ENCODE data around the gene DOCK10.

Gene DOCK10

DNA sequence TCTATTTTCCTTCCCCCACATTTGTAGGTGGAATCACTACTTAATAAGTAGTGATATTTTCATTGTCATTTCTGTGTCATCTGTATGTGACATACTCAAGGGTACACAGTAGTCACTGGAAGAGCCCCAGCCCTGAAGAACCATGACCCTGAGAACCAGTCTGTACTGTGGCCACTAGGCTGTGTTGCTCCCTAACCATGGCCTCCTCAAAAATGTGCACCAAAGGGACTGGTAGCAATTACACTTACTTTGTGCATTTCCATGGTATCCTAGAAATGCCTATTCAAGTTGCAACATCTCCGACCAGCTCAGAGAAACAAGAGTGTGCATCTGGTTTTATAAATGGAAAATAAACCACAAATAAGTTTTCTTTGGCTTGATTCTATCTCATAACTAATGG lies 155.1 kb downstream of the DOCK10 start:
- H3K4me3 ChIP-seq (ENCODE audit: insufficient read depth, low read depth, low read length, poor library complexity, severe bottlenecking) = no peak overlapping the region
- no peaks in the 10 kb centered on the region for H3K9me3 ChIP-seq (ENCODE audit: control insufficient read depth, low read length)
- H3K36me3 ChIP-seq (ENCODE audit: control insufficient read depth, insufficient read depth, low read length) = peaks cover 52% of the 10 kb centered on the region
- H3K27me3 ChIP-seq (replicated peaks; ENCODE audit: control insufficient read depth, insufficient read depth, low read length, poor library complexity, severe bottlenecking) = no peaks in the 10 kb centered on the region
- DNase-seq = no peak
- H3K4me1 ChIP-seq (ENCODE audit: control insufficient read depth, insufficient read depth, low read length, poor library complexity, severe bottlenecking) = peaks cover under 1% of the 10 kb centered on the region
- H3K27ac ChIP-seq (ENCODE audit: insufficient read depth, low read length, poor library complexity, severe bottlenecking) = no peak overlapping the region

DNA sequence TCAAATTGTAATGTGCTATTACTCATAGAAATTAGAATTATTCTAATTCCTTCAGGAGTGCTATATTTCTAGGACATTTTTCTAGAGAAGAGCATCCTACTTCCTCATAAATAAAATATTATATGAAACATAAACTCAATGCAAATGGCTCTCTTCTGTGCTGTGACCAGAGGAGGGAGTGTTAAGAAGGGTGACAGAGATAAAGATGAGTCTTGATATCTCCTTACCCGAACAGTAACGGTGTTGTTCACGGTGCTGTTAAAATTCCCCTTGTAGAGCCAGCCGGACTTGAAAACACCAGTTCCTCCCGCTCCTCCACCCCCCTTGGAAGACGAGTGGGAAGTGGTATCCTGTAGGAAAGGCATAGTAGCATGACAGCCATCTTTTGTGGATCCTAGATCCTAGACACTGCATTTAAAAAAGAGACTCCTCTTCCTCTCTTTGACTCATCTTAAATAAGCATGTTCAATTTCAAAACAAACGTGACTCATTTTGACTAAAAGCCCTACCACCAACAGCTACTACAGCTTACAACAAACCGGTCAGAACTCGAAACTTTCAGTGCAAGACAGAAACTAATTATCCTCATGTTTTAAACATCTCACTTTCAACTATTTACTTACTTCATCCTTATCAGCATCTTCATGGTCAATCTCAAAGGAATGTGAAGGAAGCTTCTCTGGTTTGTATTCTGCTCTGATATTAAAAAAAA lies 156.3 kb downstream of the DOCK10 start:
- H3K4me3 ChIP-seq (ENCODE audit: insufficient read depth, low read depth, low read length, poor library complexity, severe bottlenecking) = no peak overlapping the region
- H3K36me3 ChIP-seq (ENCODE audit: control insufficient read depth, insufficient read depth, low read length) = peaks cover 57% of the 10 kb centered on the region

DNA sequence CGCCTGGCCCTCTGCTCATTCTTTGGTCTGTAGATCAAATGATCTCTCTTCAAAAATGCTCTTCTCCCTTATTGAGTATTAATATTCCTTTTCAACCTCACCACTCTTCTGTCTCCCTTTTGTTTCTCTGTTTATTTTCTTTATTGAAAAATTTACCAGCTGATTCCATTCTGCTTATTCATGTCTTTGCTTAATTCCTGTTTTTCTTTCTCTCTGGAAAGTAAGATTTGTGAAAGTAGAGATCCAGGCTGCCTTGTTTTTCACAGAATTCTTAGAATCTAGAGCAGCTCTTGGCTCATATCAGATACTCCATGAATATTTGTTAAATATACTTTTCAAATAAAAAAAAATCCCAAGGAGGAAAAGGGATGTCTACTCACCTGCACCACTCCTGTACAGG lies 157.0 kb downstream of the DOCK10 start:
- no peaks in the 10 kb centered on the region for H3K9me3 ChIP-seq (ENCODE audit: control insufficient read depth, low read length)
- no peak for DNase-seq
- H3K27ac ChIP-seq (ENCODE audit: insufficient read depth, low read length, poor library complexity, severe bottlenecking) = no peak overlapping the region
- H3K36me3 ChIP-seq (ENCODE audit: control insufficient read depth, insufficient read depth, low read length) = peaks cover 60% of the 10 kb centered on the region
- H3K4me1 ChIP-seq (ENCODE audit: control insufficient read depth, insufficient read depth, low read length, poor library complexity, severe bottlenecking) = peaks cover 7% of the 10 kb centered on the region
- H3K4me3 ChIP-seq (ENCODE audit: insufficient read depth, low read depth, low read length, poor library complexity, severe bottlenecking) = no peak overlapping the region
- no peaks in the 10 kb centered on the region for H3K27me3 ChIP-seq (replicated peaks; ENCODE audit: control insufficient read depth, insufficient read depth, low read length, poor library complexity, severe bottlenecking)

More for the DNA sequence above, 156.3 kb downstream of the DOCK10 start:
- Histone ChIP-seq H3K4me1 (ENCODE audit: control insufficient read depth, insufficient read depth, low read length, poor library complexity, severe bottlenecking) (peaks cover 7% of the 10 kb centered on the region), H3K27me3 (replicated peaks; ENCODE audit: control insufficient read depth, insufficient read depth, low read length, poor library complexity, severe bottlenecking) (no peaks in the 10 kb centered on the region), H3K27ac (ENCODE audit: insufficient read depth, low read length, poor library complexity, severe bottlenecking) (no peak overlapping the region), H3K9me3 (ENCODE audit: control insufficient read depth, low read length) (no peaks in the 10 kb centered on the region)
- DNase-seq = no peak

DNA sequence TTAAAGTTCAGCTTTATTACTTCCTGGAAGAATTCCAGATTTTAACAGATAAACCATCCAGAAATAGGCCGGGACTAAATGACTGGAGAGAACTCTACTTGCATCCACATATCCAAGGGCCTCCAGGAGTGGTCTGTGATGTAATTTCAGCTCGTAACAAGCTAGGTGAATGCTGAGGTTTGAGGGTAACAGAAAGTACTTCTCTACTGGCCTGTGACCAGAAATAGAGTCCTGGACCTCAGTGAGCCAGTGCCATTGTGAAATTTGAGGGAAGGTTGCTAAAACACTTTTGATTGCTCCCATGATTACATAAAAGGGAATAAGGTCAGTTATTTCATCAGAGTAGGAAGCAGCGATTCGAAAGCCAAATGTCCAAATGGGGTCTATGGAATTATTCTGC lies 158.1 kb downstream of the DOCK10 start:
- Histone ChIP-seq H3K27ac (ENCODE audit: insufficient read depth, low read length, poor library complexity, severe bottlenecking) (no peak overlapping the region), H3K9me3 (ENCODE audit: control insufficient read depth, low read length) (no peaks in the 10 kb centered on the region), H3K4me1 (ENCODE audit: control insufficient read depth, insufficient read depth, low read length, poor library complexity, severe bottlenecking) (peaks cover 7% of the 10 kb centered on the region), H3K4me3 (ENCODE audit: insufficient read depth, low read depth, low read length, poor library complexity, severe bottlenecking) (no peak overlapping the region), H3K27me3 (replicated peaks; ENCODE audit: control insufficient read depth, insufficient read depth, low read length, poor library complexity, severe bottlenecking) (no peaks in the 10 kb centered on the region), H3K36me3 (ENCODE audit: control insufficient read depth, insufficient read depth, low read length) (peaks cover 63% of the 10 kb centered on the region)
- no peak for DNase-seq

DNA sequence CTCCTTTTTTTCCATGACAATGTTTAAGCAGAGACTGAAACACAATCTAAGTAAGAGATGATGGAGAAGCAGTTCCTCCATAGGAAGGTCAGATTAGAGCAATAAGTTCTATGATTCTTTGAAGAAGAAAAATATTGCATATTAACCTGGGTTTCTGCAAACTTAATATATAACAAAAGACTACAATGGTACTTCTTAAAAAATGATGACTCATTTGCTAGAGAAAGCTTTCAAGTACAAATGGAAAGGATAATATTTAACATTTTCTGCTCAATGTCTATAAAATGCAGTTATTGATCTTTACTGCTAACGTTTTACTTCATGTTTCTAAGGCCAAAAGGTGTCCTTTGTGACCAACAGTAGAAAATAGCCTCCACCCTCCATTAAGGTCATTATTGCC lies 158.6 kb downstream of the DOCK10 start:
- H3K4me1 ChIP-seq (ENCODE audit: control insufficient read depth, insufficient read depth, low read length, poor library complexity, severe bottlenecking) = peaks cover 7% of the 10 kb centered on the region
- H3K27me3 ChIP-seq (replicated peaks; ENCODE audit: control insufficient read depth, insufficient read depth, low read length, poor library complexity, severe bottlenecking) = no peaks in the 10 kb centered on the region
- no peak overlapping the region for H3K27ac ChIP-seq (ENCODE audit: insufficient read depth, low read length, poor library complexity, severe bottlenecking)
- no peaks in the 10 kb centered on the region for H3K9me3 ChIP-seq (ENCODE audit: control insufficient read depth, low read length)
- no peak overlapping the region for H3K4me3 ChIP-seq (ENCODE audit: insufficient read depth, low read depth, low read length, poor library complexity, severe bottlenecking)
- no peak for DNase-seq
- H3K36me3 ChIP-seq (ENCODE audit: control insufficient read depth, insufficient read depth, low read length) = peaks cover 66% of the 10 kb centered on the region

DNA sequence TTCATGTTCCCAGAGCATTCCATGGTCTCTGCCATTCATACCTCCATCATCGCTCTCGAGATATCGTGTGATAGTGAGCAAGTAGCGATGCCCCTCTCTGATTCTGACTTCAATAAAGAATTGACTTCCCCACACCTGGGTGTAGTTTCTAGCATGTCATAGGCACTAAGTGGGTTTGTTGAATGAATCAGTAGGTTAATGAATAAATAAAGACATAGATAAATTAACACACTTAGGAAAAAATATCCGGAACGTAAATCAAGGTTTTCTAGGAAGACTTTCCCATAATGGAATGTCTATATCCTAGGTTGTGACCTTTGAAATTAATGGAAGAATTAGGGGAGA lies 159.1 kb downstream of the DOCK10 start:
- no peak for DNase-seq
- H3K4me1 ChIP-seq (ENCODE audit: control insufficient read depth, insufficient read depth, low read length, poor library complexity, severe bottlenecking) = peaks cover 7% of the 10 kb centered on the region
- H3K27me3 ChIP-seq (replicated peaks; ENCODE audit: control insufficient read depth, insufficient read depth, low read length, poor library complexity, severe bottlenecking) = no peaks in the 10 kb centered on the region
- H3K27ac ChIP-seq (ENCODE audit: insufficient read depth, low read length, poor library complexity, severe bottlenecking) = no peak overlapping the region
- H3K9me3 ChIP-seq (ENCODE audit: control insufficient read depth, low read length) = no peaks in the 10 kb centered on the region
- H3K36me3 ChIP-seq (ENCODE audit: control insufficient read depth, insufficient read depth, low read length) = peaks cover 64% of the 10 kb centered on the region
- no peak overlapping the region for H3K4me3 ChIP-seq (ENCODE audit: insufficient read depth, low read depth, low read length, poor library complexity, severe bottlenecking)

DNA sequence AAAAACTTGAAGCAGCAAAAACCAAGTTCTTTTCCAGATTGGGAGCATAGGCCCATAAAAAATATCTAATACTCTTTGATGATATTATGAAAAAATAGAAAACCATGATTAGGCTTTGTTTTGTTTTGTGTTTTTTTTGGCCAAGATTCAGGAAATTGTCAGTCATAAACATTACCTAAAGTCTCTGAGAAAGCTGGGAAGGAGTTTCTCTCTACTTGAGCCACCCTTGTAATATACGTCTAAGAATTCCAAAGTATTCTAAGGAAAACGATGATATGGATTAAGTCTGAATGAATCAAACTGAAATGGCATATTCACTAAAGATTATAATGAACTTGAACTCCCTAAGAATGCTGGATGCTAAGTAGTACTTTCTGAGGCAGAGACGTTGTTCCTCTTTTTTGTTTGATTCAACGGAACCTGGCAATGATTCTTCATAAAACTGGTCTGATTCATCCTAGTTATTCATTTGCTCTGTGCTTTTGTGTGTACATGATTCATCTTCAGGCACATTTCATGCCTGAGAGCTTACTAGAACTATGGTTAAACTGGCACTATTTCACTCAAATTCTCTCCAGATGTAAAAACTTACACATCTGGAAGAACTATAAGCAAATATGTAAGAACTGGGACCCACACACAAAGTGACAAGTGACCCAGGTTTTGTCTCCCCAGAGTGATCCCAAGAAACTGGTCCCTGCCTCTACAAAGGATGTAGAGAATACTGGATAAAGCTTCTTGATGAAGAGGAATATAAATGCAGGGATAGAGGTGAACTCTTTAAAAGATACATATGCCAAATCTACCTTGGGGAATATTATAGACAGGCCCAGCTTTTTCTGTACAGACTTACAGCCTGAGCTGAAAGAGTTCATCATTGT lies 159.7 kb downstream of the DOCK10 start:
- Histone ChIP-seq H3K9me3 (ENCODE audit: control insufficient read depth, low read length) (no peaks in the 10 kb centered on the region), H3K36me3 (ENCODE audit: control insufficient read depth, insufficient read depth, low read length) (peaks cover 68% of the 10 kb centered on the region), H3K4me1 (ENCODE audit: control insufficient read depth, insufficient read depth, low read length, poor library complexity, severe bottlenecking) (peaks cover 7% of the 10 kb centered on the region), H3K27ac (ENCODE audit: insufficient read depth, low read length, poor library complexity, severe bottlenecking) (no peak overlapping the region), H3K4me3 (ENCODE audit: insufficient read depth, low read depth, low read length, poor library complexity, severe bottlenecking) (no peak overlapping the region), H3K27me3 (replicated peaks; ENCODE audit: control insufficient read depth, insufficient read depth, low read length, poor library complexity, severe bottlenecking) (no peaks in the 10 kb centered on the region)
- DNase-seq = no peak

DNA sequence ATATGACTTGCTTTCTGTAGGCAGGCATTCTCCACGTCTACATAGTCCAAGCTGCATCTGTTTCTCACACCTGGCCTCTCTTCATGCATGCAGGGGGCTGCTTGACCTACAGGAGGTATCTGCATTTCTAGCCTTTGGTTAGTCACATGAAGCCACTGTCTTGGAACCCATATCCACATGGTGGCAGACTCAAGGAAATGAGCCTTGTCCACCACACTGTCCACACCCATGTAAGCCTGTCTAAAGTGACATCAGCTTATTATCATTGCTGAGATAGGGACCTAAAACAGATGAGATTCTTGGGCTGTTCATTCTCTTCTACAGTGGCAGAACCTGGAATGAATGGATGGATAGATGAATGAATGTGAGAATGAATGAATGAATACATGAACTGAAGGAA lies 160.4 kb downstream of the DOCK10 start:
- Histone ChIP-seq H3K36me3 (ENCODE audit: control insufficient read depth, insufficient read depth, low read length) (peaks cover 71% of the 10 kb centered on the region), H3K4me1 (ENCODE audit: control insufficient read depth, insufficient read depth, low read length, poor library complexity, severe bottlenecking) (peaks cover 7% of the 10 kb centered on the region), H3K27ac (ENCODE audit: insufficient read depth, low read length, poor library complexity, severe bottlenecking) (no peak overlapping the region), H3K4me3 (ENCODE audit: insufficient read depth, low read depth, low read length, poor library complexity, severe bottlenecking) (no peak overlapping the region), H3K27me3 (replicated peaks; ENCODE audit: control insufficient read depth, insufficient read depth, low read length, poor library complexity, severe bottlenecking) (no peaks in the 10 kb centered on the region), H3K9me3 (ENCODE audit: control insufficient read depth, low read length) (no peaks in the 10 kb centered on the region)
- no peak for DNase-seq

DNA sequence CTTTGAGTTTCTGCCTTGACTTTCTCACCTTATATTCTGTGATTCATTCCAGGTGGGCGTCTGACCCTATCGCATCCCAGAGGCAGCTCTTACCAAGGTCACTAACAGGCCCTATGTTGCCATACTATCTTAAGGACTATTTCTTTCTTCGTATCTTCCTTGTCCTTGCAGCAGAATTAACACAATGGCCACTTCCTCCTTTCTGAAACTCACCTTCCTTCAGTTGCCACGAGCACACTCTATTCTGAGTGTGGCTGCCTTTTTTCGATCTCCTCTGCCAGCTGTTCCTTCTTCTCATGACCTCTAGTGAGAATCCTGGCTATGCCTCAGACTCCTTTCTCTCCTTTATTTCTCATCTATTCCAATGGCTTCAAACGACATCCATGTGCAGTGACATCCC lies 165.7 kb downstream of the DOCK10 start:
- H3K4me3 ChIP-seq (ENCODE audit: insufficient read depth, low read depth, low read length, poor library complexity, severe bottlenecking) = no peak overlapping the region
- peaks cover 83% of the 10 kb centered on the region for H3K36me3 ChIP-seq (ENCODE audit: control insufficient read depth, insufficient read depth, low read length)
- no peak overlapping the region for H3K27ac ChIP-seq (ENCODE audit: insufficient read depth, low read length, poor library complexity, severe bottlenecking)

DNA sequence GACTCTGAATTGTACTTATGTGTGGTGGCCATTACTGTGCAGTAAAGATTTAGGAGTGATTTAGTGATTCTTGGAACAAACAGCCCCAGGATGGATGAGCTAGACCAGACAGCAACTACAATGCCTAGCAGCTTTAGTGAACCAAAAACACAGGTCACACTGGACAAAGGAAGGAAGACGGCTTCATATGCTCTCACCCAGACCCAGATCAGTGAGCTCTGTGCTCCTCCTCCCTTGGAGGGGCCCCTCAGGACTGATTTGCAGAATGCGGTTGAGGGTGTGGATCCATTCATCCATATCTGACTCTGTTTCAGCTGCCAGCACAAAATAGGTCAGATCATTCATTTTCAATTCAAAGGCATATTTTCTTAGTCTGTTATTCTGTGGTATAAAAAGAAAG lies 166.4 kb downstream of the DOCK10 start:
- no peak overlapping the region for H3K27ac ChIP-seq (ENCODE audit: insufficient read depth, low read length, poor library complexity, severe bottlenecking)
- H3K9me3 ChIP-seq (ENCODE audit: control insufficient read depth, low read length) = no peaks in the 10 kb centered on the region
- H3K4me1 ChIP-seq (ENCODE audit: control insufficient read depth, insufficient read depth, low read length, poor library complexity, severe bottlenecking) = no peaks in the 10 kb centered on the region
- DNase-seq = no peak
- H3K27me3 ChIP-seq (replicated peaks; ENCODE audit: control insufficient read depth, insufficient read depth, low read length, poor library complexity, severe bottlenecking) = no peaks in the 10 kb centered on the region
- H3K4me3 ChIP-seq (ENCODE audit: insufficient read depth, low read depth, low read length, poor library complexity, severe bottlenecking) = no peak overlapping the region
- H3K36me3 ChIP-seq (ENCODE audit: control insufficient read depth, insufficient read depth, low read length) = peaks cover 84% of the 10 kb centered on the region

More for the DNA sequence above, 165.7 kb downstream of the DOCK10 start:
- Histone ChIP-seq H3K27me3 (replicated peaks; ENCODE audit: control insufficient read depth, insufficient read depth, low read length, poor library complexity, severe bottlenecking) (no peaks in the 10 kb centered on the region), H3K4me1 (ENCODE audit: control insufficient read depth, insufficient read depth, low read length, poor library complexity, severe bottlenecking) (peaks cover under 1% of the 10 kb centered on the region), H3K9me3 (ENCODE audit: control insufficient read depth, low read length) (no peaks in the 10 kb centered on the region)
- DNase-seq = no peak
